ENCODE results near the gene NUSAP1. TPM values are rescaled to one million over a fixed set of nuclear protein-coding genes. Genes with fewer than 3 reads are reported as not detected.
A peak's percentile ranks its signal among the peaks of the same experiment; 100 is the strongest.
"Not testable (repeated sequence)": the region's sequence is repeated elsewhere in the genome, so short reads cannot be mapped to it uniquely, and the experiment has no call there.

The NUSAP1 gene
- total RNA-seq, 1 donor from 2014 or later = 52.5 TPM

- Mint-ChIP-seq H3K36me3 (peaks cover 12% of the 10 kb centered on the region), H3K9me3 (no peaks in the 10 kb centered on the region), H3K27ac (no peak overlapping the region), H3K27me3 (ENCODE audit: low read depth) (no peaks in the 10 kb centered on the region), H3K4me1 (no peaks in the 10 kb centered on the region), H3K4me3 (no peak overlapping the region)
- TF ChIP-seq, protein P1, sequence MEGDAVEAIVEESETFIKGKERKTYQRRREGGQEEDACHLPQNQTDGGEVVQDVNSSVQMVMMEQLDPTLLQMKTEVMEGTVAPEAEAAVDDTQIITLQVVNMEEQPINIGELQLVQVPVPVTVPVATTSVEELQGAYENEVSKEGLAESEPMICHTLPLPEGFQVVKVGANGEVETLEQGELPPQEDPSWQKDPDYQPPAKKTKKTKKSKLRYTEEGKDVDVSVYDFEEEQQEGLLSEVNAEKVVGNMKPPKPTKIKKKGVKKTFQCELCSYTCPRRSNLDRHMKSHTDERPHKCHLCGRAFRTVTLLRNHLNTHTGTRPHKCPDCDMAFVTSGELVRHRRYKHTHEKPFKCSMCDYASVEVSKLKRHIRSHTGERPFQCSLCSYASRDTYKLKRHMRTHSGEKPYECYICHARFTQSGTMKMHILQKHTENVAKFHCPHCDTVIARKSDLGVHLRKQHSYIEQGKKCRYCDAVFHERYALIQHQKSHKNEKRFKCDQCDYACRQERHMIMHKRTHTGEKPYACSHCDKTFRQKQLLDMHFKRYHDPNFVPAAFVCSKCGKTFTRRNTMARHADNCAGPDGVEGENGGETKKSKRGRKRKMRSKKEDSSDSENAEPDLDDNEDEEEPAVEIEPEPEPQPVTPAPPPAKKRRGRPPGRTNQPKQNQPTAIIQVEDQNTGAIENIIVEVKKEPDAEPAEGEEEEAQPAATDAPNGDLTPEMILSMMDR (IDR thresholded peaks at IDR 0.05; ENCODE audit: unreplicated experiment) = no peak
- no peak for DNase-seq (ENCODE audit: low spot score in 2 of 2, unreplicated experiment in 2 of 2)
Observed at GRCh38 chr15:41301587-41301986, 31.1 kb upstream of the NUSAP1 start.

DNA sequence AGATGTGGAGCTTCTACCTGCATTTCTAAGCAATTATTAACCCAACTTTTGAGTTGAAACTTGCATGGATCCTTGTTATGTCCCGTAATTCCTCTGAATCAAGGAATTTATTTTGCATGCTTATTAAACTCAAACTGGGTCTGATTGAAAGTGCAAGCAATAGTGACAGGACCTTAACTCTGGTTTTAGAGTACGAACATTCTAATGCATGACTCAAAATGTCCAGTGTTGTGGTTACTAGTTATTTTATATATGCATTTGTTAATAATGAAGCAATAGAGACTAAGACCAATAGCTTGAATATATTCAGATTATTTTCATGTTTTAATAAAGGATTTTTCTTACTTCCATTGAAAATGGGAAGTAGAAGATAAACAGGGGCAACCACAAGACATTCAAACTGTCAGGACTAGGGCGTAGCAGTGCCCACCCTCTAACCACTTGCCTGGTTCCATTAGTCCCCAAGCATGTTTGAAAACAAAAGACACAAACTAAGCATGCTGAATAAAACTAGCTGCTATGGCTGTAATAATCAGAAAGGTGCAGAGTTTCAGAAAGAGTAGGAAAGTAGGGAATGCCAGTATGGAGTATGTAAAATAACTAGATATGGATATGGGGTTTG lies 28.4 kb upstream of the NUSAP1 start:
- H3K27me3 Mint-ChIP-seq (ENCODE audit: low read depth) = no peaks in the 10 kb centered on the region
- no peaks in the 10 kb centered on the region for H3K4me1 Mint-ChIP-seq
- no peaks in the 10 kb centered on the region for H3K9me3 Mint-ChIP-seq
- peaks cover 6% of the 10 kb centered on the region for H3K36me3 Mint-ChIP-seq
- H3K27ac Mint-ChIP-seq = peak overlapping the region; percentile 15
- no peak for DNase-seq (ENCODE audit: low spot score in 2 of 2, unreplicated experiment in 2 of 2)
- no peak overlapping the region for H3K4me3 Mint-ChIP-seq
- TF ChIP-seq, protein P1 (IDR thresholded peaks at IDR 0.05; ENCODE audit: unreplicated experiment) = no peak

DNA sequence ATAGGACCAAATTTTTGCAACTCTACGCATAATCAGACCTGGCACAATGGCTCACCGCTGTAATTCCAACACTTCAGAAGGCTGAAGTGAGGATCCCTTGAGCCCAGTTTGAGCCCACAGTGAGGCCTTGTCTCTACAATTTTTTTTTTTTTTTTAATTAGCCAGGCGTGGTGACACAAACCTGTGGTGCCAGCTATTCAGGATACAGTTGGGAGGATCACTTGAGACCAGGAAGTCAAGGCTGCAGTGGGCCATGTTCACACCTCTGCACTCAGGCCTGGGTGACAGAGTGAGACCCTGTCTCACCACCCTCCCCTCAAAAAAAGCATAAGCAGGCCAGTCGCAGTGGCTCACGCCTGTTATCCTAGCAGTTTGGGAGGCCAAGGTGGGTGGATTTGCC lies 25.0 kb upstream of the NUSAP1 start:
- H3K4me3 Mint-ChIP-seq = no peak overlapping the region
- no peaks in the 10 kb centered on the region for H3K4me1 Mint-ChIP-seq
- peaks cover under 1% of the 10 kb centered on the region for H3K36me3 Mint-ChIP-seq
- H3K27me3 Mint-ChIP-seq (ENCODE audit: low read depth) = no peaks in the 10 kb centered on the region
- H3K9me3 Mint-ChIP-seq = no peaks in the 10 kb centered on the region
- TF ChIP-seq, protein P1 (IDR thresholded peaks at IDR 0.05; ENCODE audit: unreplicated experiment) = no peak
- H3K27ac Mint-ChIP-seq = no peak overlapping the region
- no peak for DNase-seq (ENCODE audit: low spot score in 2 of 2, unreplicated experiment in 2 of 2)

DNA sequence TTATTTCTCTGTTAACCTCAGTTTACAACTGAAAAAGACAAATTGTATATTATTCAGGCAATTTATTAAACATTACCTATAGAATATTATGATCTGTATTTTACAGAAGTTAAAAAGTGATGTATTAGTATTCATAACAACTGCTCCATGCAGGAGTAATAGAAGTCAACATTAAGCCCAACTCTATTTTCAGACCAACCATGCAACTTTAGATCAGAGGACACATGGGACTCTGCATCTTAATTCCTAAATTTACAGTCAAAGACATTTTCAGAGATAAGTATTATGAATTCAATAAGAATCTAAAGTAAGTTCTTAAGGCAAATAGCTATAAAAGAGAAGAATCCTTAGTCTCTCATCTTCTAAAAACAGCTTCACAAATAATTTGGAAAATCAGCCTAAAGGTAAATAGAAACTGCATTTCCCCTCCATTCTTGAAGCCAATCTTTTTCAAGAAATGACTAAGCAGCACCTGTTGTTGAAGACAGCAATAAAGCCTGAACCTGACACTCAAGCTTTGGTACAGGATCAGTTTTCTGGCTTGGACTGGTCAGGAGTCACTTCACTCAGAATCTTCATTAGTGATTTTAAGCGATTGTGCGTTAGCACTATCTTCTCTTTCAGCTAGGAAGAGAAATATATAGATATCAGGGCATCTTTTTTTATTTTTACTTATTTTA lies 23.3 kb upstream of the NUSAP1 start:
- no peaks in the 10 kb centered on the region for H3K4me1 Mint-ChIP-seq
- H3K27me3 Mint-ChIP-seq (ENCODE audit: low read depth) = no peaks in the 10 kb centered on the region
- no peak overlapping the region for H3K27ac Mint-ChIP-seq
- DNase-seq (ENCODE audit: low spot score in 2 of 2, unreplicated experiment in 2 of 2) = no peak
- H3K4me3 Mint-ChIP-seq = no peak overlapping the region
- TF ChIP-seq, protein P1 (IDR thresholded peaks at IDR 0.05; ENCODE audit: unreplicated experiment) = no peak
- peaks cover 7% of the 10 kb centered on the region for H3K36me3 Mint-ChIP-seq
- H3K9me3 Mint-ChIP-seq = no peaks in the 10 kb centered on the region

GRCh38 chr15:41320805-41321330 lies 11.8 kb upstream of the NUSAP1 start:
- H3K36me3 Mint-ChIP-seq = peaks cover 18% of the 10 kb centered on the region

GRCh38 chr15:41323611-41324010 lies 9.1 kb upstream of the NUSAP1 start:
- Mint-ChIP-seq H3K4me3 (no peak overlapping the region), H3K36me3 (peaks cover 16% of the 10 kb centered on the region), H3K9me3 (no peaks in the 10 kb centered on the region), H3K4me1 (no peaks in the 10 kb centered on the region), H3K27me3 (ENCODE audit: low read depth) (no peaks in the 10 kb centered on the region), H3K27ac (no peak overlapping the region)
- TF ChIP-seq, protein P1 (IDR thresholded peaks at IDR 0.05; ENCODE audit: unreplicated experiment) = no peak
- DNase-seq (ENCODE audit: low spot score in 2 of 2, unreplicated experiment in 2 of 2) = no peak

More at GRCh38 chr15:41320805-41321330, 11.8 kb upstream of the NUSAP1 start:
- not testable (repeated sequence) for H3K27ac Mint-ChIP-seq; H3K4me3 Mint-ChIP-seq; H3K4me1 Mint-ChIP-seq; H3K9me3 Mint-ChIP-seq; H3K27me3 Mint-ChIP-seq (ENCODE audit: low read depth); DNase-seq (ENCODE audit: low spot score in 2 of 2, unreplicated experiment in 2 of 2)

All from mesothelial cell of epicardium (in vitro differentiated cells).